GM21526 (cell line): ENCODE results near the gene STMN3.
"Not testable (repeated sequence)": the region's sequence is repeated elsewhere in the genome, so short reads cannot be mapped to it uniquely, and the experiment has no call there.

Experiments used
- ATAC-seq: cut with Tn5 transposase; IDR thresholded peaks from one replicate; pipeline ENCODE4 v1.9.1; 2021; ENCODE audit warnings: moderate library complexity; ENCODE audit not compliant: unreplicated experiment, low FRiP score

Gene STMN3

GRCh38 chr20:63618291-63618980 lies 34.8 kb downstream of the STMN3 start:
- no peak for ATAC-seq

- ATAC-seq, result no peak
Measured at GRCh38 chr20:63617876-63618265, 35.4 kb downstream of the STMN3 start.

GRCh38 chr20:63617092-63617875 lies 35.9 kb downstream of the STMN3 start:
- ATAC-seq, result no peak

- ATAC-seq, result not testable (repeated sequence)
Measured at GRCh38 chr20:63613863-63614594, 39.2 kb downstream of the STMN3 start.

DNA sequence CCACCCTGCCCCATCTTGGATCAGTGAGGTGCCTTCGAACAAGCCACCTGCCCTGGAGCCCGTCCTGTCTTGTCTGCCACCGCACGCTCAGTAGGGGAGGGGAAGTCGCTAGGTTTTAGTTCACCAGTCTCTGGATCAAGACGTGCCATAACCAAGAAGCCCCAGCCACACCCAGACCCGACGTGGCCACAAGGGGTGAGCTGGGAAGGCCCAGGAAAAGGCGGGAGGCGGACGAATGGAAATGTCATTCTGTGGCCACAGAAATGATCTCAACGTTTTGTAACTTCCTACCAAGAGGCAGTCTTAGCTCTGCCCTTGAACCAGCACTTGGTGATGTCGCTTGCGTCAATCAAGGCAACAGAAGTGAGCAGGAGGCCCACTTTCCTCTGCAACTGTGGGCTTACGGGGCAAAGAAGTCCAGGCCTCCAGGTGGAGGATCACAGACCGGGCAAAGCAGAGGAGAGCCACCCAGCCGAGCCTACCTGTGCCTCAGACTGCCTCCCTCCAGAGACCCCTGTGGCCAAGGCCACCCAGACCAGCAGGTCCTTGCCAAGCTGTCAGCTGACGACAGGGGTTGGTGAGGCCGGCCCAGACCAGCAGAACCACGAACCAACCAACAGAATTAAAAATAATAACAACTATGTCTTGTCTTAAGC lies 40.8 kb downstream of the STMN3 start:
- ATAC-seq, result no peak

- no peak for ATAC-seq
Measured at GRCh38 chr20:63611646-63612045, 41.6 kb downstream of the STMN3 start.

- no peak for ATAC-seq
Measured at GRCh38 chr20:63610581-63611435, 42.4 kb downstream of the STMN3 start.

DNA sequence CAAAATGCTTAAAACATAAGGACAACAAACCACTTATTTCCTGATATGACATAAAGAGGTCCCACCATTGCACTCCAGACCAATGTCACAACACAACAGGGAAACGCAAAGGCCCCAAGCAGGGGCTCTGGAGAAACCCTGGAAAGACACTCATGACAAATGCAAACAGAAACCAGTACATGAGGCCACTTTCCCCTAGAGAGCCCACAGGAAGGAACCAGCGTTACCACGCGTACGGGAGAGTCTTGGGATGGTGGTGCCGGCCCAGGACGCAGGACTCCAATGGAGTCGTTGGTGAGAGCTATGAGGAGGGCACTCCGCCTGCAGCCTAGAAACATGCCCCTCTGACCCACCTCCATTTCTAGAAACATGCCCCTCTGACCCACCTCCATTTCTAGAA lies 46.5 kb downstream of the STMN3 start:
- ATAC-seq, result no peak

DNA sequence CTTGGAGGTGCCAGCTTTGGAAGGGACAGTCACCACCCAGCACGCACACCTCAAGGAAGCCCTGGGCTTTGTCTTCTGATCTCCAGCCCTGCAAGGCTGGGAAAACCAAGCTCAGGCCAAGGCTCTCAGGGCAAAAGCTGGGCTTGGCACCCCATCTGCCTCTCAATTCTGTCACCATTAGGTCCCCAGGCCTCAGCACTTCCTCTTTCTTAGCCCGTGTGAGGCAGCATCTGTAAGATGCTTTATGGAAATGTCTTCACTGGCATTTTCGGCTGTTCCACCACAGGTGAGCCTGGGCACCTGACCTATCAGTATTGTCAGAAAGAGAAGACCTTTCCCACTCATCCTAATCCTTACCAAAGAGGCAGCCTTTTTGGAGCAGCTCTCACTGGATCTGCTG lies 50.9 kb downstream of the STMN3 start:
- ATAC-seq, result no peak

DNA sequence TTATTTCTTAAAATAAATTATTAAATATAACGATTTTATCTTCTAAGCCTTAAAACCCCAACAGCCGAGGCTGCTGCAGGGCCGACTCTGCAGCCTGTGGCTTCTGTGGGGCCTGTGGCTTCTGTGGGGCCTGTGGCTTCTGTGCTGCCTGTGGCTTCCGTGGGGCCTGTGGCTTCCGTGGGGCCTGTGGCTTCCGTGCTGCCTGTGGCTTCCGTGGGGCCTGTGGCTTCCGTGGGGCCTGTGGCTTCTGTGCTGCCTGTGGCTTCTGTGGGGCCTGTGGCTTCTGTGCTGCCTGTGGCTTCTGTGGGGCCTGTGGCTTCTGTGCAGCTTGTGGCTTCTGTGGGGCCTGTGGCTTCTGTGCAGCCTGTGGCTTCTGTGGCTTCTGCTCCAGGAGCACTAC lies 51.5 kb downstream of the STMN3 start:
- ATAC-seq, result not testable (repeated sequence)

- ATAC-seq, result no peak
Measured at GRCh38 chr20:63599396-63600050, 53.7 kb downstream of the STMN3 start.

GRCh38 chr20:63598479-63599395 lies 54.5 kb downstream of the STMN3 start:
- no peak for ATAC-seq

DNA sequence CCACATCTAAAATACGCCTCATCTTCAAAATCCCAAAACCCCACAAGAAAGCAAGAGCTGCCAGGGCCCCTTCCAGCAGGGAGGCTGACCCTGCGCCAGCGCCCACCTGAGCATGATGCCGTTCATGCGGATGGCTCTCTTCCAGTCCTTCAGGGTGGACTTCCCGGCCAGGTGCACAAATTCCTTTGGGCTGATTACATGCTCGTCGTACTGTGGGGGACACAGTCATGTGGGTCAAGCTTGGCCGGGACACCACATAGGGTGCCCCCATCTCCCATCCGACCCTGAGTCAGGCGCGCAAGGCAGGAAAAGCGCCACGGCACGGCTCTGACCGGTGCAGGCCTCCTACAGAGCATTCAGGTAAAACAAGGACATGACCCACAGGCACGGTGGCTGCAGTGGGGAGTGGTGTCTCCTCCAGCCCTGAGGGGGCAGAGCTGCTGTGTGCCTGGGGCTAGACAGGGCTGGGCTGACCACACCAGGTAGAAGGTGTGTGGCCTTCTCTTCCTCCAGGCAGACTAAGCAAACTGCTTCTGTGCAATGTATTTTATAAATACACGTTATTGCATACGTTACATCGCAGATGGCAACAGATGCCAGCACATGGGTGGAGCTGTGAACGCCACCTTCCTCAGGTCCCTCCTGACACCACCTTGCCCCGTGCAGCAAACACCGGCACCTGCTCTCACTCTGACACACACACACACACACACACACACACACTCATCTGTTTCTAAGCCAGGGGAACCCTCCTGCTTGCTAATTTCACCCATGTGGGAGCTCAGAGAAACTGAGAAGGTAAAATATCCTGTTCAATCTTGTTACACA lies 55.4 kb downstream of the STMN3 start:
- ATAC-seq, result no peak

GRCh38 chr20:63596423-63596822 lies 56.8 kb downstream of the STMN3 start:
- no peak for ATAC-seq

DNA sequence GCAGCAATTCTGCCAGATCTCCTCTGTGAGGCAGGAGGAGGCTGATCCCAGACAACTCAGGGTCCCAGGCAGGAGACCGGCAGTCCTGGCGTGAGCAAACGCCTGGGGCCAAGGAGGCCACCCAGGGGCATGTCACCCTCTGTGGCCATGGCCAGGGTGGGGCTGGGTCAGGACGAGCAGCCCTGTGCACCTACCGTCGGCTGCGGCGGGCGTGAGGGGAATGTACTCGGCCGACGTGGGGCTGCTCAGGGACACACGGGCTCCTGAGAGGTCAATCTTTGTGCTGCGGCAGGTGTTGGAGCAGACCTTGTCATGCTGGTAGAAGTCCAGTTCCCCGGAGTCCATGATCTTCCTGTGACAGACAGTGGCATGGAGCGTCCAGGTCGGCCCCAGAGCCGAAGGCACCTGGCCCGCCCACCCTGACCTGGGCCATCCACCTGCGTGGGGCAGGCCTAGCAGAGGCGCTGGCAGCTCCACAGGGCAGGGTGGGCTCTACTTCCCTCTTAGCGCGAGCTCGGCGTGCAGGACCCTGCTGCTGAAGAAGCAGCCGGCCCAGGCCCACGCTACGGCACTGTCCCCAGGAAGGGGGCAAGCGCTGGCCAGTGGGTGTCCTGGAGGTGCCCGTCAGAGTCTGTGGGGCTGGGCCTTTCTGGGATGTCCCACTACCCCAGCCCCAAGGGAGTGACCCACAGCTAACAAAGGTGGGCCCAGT lies 57.7 kb downstream of the STMN3 start:
- ATAC-seq, result no peak

- no peak for ATAC-seq
Measured at GRCh38 chr20:63594043-63594561, 59.1 kb downstream of the STMN3 start.

GRCh38 chr20:63592661-63593060 lies 60.6 kb downstream of the STMN3 start:
- ATAC-seq, result no peak
